OCI-LY7 (cell line): ENCODE measurements around the gene POC1A. TPM values are rescaled to one million over a fixed set of nuclear protein-coding genes. Genes with fewer than 3 reads are reported as not detected.
A peak's percentile ranks its signal among the peaks of the same experiment; 100 is the strongest.

Experiments
- BruUV-seq: library from RNA; stranded (reverse); fragments of 400-500 nt; replicated peaks from 2 replicates; lab custom pipeline; 2021; lab: Mats Ljungman, UMichigan
- CTCF ChIA-PET: fragments of 300-600 bp; sonication (Branson Sonifier 250); formaldehyde crosslinking; loops from one replicate; lab custom pipeline; 2022; ENCODE audit warnings: antibody characterized with exemption; ENCODE audit not compliant: unreplicated experiment; lab: Charles Lee
- POLR2A ChIA-PET: fragments of 300-600 bp; sonication (Branson Sonifier 250); formaldehyde crosslinking; loops from one replicate; lab custom pipeline; 2022; ENCODE audit warnings: antibody characterized with exemption; lab: Charles Lee
- DNase-seq: peaks from one replicate; pipeline ENCODE4 v3.0.0-alpha.2; 2015; ENCODE audit warnings: low spot score
- H2AFZ ChIP-seq: fragments of 200-600 bp; sonication (generic), shearing (Covaris generic); 2 replicates; pipeline ENCODE4 v1.6.1; 2014; ENCODE audit warnings: mild to moderate bottlenecking, antibody characterized with exemption, low read length, moderate library complexity
- H3K27ac ChIP-seq: fragments of 200-600 bp; sonication (generic); 2 replicates; pipeline ENCODE4 v1.5.1; 2014; ENCODE audit warnings: mixed run types, low read depth, mild to moderate bottlenecking, moderate library complexity, low read length, inconsistent platforms; ENCODE audit not compliant: poor library complexity, severe bottlenecking
- H3K36me3 ChIP-seq: fragments of 200-600 bp; sonication (generic); 2 replicates; pipeline ENCODE4 v1.6.1; 2014; ENCODE audit warnings: mild to moderate bottlenecking, antibody characterized with exemption, low read length, moderate library complexity, mixed read lengths; ENCODE audit not compliant: insufficient read depth
- H3K4me1 ChIP-seq: fragments of 200-600 bp; sonication (generic); 2 replicates; pipeline ENCODE4 v1.5.1; 2014; ENCODE audit warnings: mild to moderate bottlenecking, low read length; ENCODE audit not compliant: insufficient read depth, poor library complexity, severe bottlenecking
- H3K4me2 ChIP-seq: fragments of 200-600 bp; sonication (generic); 2 replicates; pipeline ENCODE4 v1.6.1; 2014; ENCODE audit warnings: mild to moderate bottlenecking, low read length
- H3K4me3 ChIP-seq: fragments of 200-600 bp; sonication (generic); 2 replicates; pipeline ENCODE4 v1.5.1; 2014; ENCODE audit warnings: mild to moderate bottlenecking, low read depth, low read length; ENCODE audit not compliant: poor library complexity, severe bottlenecking
- H3K79me2 ChIP-seq: fragments of 200-600 bp; sonication (generic); 2 replicates; pipeline ENCODE4 v1.6.1; 2016; ENCODE audit warnings: low read depth, mild to moderate bottlenecking, low read length, moderate library complexity, mixed read lengths; ENCODE audit not compliant: insufficient read depth
- H3K9me2 ChIP-seq: fragments of 200-600 bp; sonication (generic); 2 replicates; pipeline ENCODE4 v1.6.1; 2016; ENCODE audit warnings: mild to moderate bottlenecking, low read length, mixed read lengths; ENCODE audit not compliant: insufficient read depth
- H3K9me3 ChIP-seq: fragments of 200-600 bp; sonication (generic); 2 replicates; pipeline ENCODE4 v1.6.1; 2014; ENCODE audit warnings: mild to moderate bottlenecking, mixed run types, low read length, mixed read lengths
- H4K20me1 ChIP-seq: fragments of 200-600 bp; sonication (generic); 2 replicates; pipeline ENCODE4 v1.6.1; 2014; ENCODE audit warnings: mild to moderate bottlenecking, antibody characterized with exemption, low read length, moderate library complexity, mixed read lengths; ENCODE audit not compliant: insufficient read depth
- EZH2phosphoT487 ChIP-seq: fragments of 200-600 bp; sonication (generic); IDR thresholded peaks from 2 replicates; pipeline ENCODE4 v1.6.1; 2018; ENCODE audit warnings: low read depth, borderline replicate concordance, mild to moderate bottlenecking, mixed run types, antibody characterized with exemption, low read length, moderate library complexity, mixed read lengths
- intact Hi-C: fragments of 100-400 bp; cut with micrococcal nuclease; formaldehyde crosslinking; loops from one replicate; pipeline ENCODE4 v1.10.0; 2022; ENCODE audit not compliant: unreplicated experiment
- total RNA-seq, 2 experiments: library from RNA; depleted of rRNA in 1 of 2; stranded (reverse); fragments of >200 nt in 1 of 2; shearing (Covaris generic) in 1 of 2; gene quantifications; 2 replicates each; pipeline ENCODE4 v1.2.3, GENCODE V29; 2014 to 2022
- TF ChIP-seq, protein P1 (sequence below): fragments of 200-600 bp; sonication (generic); conservative IDR thresholded peaks from 2 replicates; pipeline ENCODE4 v1.5.1; 2014; ENCODE audit warnings: mild to moderate bottlenecking, antibody characterized with exemption, low read length, moderate library complexity, mixed read lengths

The POC1A gene
- total RNA-seq, 2 experiments from 2014 or later = 40.0 to 41.0 TPM

DNA sequence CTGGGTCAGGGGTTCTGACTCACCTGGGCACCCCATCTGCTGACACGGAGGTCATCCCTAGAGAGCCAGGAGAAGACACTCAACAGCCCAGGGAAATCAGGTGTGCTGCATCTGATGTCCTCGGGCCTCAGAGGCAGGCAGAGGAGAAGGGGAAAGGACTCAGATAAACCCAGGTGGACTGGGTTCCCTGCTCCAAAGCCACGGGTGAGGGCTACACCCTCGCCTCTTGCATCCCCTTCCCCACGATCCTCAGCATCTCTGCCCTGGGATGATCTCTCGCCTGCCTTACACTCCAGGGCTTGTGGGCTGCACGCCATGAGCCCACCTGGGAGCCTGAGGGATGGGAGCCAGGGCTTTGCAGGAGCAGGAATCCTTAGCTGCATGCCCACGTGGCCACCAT lies 89.7 kb downstream of the POC1A start:
- Histone ChIP-seq H3K9me2 (no peaks in the 10 kb centered on the region), H3K79me2 (no peaks in the 10 kb centered on the region), H3K4me3 (no peak overlapping the region), H3K9me3 (no peaks in the 10 kb centered on the region), H3K4me2 (no peak overlapping the region), H3K36me3 (no peaks in the 10 kb centered on the region), H3K4me1 (peaks cover 7% of the 10 kb centered on the region), H4K20me1 (no peaks in the 10 kb centered on the region), H3K27ac (no peak overlapping the region), H2AFZ (no peak overlapping the region)
- DNase-seq = no peak
- no TSS peak for BruUV-seq
- intact Hi-C loops = no loop called here
- TF ChIP-seq EZH2phosphoT487 = no peak
- TF ChIP-seq, protein P1, sequence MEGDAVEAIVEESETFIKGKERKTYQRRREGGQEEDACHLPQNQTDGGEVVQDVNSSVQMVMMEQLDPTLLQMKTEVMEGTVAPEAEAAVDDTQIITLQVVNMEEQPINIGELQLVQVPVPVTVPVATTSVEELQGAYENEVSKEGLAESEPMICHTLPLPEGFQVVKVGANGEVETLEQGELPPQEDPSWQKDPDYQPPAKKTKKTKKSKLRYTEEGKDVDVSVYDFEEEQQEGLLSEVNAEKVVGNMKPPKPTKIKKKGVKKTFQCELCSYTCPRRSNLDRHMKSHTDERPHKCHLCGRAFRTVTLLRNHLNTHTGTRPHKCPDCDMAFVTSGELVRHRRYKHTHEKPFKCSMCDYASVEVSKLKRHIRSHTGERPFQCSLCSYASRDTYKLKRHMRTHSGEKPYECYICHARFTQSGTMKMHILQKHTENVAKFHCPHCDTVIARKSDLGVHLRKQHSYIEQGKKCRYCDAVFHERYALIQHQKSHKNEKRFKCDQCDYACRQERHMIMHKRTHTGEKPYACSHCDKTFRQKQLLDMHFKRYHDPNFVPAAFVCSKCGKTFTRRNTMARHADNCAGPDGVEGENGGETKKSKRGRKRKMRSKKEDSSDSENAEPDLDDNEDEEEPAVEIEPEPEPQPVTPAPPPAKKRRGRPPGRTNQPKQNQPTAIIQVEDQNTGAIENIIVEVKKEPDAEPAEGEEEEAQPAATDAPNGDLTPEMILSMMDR = no peak
- POLR2A ChIA-PET = no interaction called here
- CTCF ChIA-PET = no interaction called here

DNA sequence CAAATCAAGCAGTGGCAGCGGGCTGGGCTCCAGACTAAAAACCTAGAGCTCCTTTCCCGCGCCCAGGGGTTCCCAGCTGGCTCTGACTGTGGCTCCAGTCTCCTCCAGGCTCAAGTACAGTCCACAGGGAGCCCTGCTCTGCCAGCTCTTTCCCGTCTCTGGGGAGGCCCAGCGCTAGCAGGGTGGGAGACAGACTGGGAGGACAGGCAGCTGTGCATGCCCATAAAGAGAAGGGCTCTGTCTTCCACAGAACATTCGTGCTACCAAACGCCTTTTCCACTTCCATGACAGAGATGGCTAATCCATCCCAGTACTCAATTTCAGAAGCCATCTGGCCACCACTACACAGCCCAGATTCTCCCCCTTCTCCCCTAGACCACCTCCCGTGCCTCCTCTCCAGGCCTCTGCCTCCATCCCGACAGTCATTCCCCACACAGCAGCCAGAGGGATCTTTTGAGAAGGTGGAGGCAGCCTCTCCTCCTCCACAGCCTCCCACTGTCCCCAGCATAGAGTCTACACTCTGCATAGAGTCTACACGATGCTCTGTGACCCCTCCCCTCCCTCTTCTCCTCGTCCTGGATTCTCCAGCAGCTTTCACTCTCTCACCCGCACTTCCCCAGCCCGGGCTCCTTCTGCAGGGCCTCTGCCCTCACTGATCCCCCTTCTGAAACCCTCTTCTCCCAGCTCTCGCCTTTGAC lies 91.0 kb downstream of the POC1A start:
- H3K4me2 ChIP-seq = no peak overlapping the region
- H3K79me2 ChIP-seq = no peaks in the 10 kb centered on the region
- H3K9me3 ChIP-seq = no peaks in the 10 kb centered on the region
- TF ChIP-seq, protein P1 = no peak
- no peak for TF ChIP-seq EZH2phosphoT487
- no peak overlapping the region for H3K27ac ChIP-seq
- H2AFZ ChIP-seq = no peak overlapping the region
- H4K20me1 ChIP-seq = no peaks in the 10 kb centered on the region
- DNase-seq = no peak
- no peaks in the 10 kb centered on the region for H3K36me3 ChIP-seq
- no TSS peak for BruUV-seq
- no peak overlapping the region for H3K4me3 ChIP-seq
- ChIA-PET POLR2A (no interaction called here), CTCF (no interaction called here)
- H3K4me1 ChIP-seq = peaks cover 9% of the 10 kb centered on the region
- intact Hi-C loops = no loop called here
- H3K9me2 ChIP-seq = no peaks in the 10 kb centered on the region

DNA sequence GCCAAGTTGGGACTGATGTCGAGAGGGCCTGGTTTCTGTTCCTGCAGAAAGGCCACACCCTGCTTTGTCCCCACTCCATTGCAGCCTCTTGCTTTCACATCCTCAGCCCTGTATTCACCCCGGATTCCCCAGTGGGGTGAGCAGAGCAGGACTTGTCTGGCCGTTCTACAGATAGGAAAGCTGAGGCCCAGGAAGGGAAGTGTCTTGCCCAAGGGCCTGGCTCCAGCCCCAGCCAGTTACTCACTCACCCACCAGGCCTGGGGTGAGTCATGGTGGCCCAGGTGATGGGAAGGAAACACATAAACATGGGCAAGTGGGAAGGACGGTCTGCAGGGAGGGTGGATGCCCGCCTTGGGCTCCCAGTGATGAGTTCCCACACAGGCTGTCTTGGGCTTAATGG lies 91.7 kb downstream of the POC1A start:
- Histone ChIP-seq H3K27ac (no peak overlapping the region), H3K4me3 (no peak overlapping the region), H3K9me3 (no peaks in the 10 kb centered on the region), H4K20me1 (no peaks in the 10 kb centered on the region), H3K4me1 (peaks cover 16% of the 10 kb centered on the region), H3K79me2 (no peaks in the 10 kb centered on the region), H3K4me2 (no peak overlapping the region), H3K9me2 (no peaks in the 10 kb centered on the region), H3K36me3 (no peaks in the 10 kb centered on the region), H2AFZ (no peak overlapping the region)
- intact Hi-C loops = no loop called here
- no peak for TF ChIP-seq EZH2phosphoT487
- TF ChIP-seq, protein P1 = no peak
- CTCF ChIA-PET = no interaction called here
- POLR2A ChIA-PET = no interaction called here
- no TSS peak for BruUV-seq
- DNase-seq = peak; percentile 19
